HG03280 (cell line): Measurements from ENCODE around the gene MAP7D1.
"Not testable (repeated sequence)": the region's sequence is repeated elsewhere in the genome, so short reads cannot be mapped to it uniquely, and the experiment has no call there.

Experiments used
- ATAC-seq: cut with Tn5 transposase; IDR thresholded peaks from one replicate; pipeline ENCODE4 v1.9.1; 2021; ENCODE audit warnings: mild to moderate bottlenecking, moderate library complexity; ENCODE audit not compliant: unreplicated experiment

MAP7D1 gene

DNA sequence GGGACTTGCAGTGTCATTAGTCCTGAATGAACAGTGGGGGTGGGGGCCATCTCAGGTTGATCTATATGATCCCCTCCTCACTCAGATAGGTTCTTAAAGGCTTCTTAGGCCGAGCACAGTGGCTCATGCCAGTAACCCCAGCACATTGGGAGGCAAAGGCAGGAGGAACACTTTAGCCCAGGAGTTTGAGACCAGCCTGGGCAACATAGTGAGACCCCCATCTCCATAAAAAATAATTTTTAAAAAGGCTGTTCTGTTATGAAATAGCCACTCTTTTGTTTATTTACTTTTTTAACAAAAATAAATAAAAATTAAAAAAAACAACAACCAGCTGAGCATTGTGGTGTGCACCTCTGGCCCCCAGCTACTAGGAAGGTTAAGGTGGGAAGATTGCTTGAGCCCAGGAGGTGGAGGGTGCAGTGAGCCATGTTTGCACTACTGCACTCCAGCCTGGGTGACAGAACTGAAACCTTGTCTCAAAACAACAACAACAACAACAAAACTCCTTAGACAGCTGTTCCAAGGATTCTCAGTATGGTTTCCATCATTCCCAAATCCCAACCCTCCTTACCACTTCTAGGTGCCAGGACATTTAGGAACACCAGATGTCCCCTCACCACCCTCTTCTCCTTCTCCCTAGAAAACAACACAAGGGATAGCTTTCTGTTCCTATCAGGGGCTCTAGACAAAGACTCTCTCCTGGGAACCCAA lies 4.7 kb upstream of the MAP7D1 start:
- ATAC-seq: no peak

DNA sequence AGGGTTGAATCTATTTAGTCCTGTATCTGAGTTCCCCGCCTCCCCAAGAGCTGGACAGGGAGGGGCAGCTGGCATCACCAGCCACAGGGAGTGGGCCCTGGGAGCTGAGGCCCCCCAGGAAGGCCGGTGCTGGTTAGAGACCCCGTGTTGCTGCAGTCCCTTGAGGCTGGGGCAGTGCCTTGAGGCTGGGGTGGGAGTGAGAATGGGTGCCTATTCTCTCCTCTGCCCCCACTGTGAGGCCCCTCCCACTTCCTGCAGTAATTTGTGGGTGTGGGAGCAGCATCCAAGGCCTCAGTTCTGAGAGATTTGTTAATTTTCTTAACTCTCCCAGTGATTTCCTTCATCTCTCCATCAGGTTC lies 4.1 kb upstream of the MAP7D1 start:
- no peak for ATAC-seq

DNA sequence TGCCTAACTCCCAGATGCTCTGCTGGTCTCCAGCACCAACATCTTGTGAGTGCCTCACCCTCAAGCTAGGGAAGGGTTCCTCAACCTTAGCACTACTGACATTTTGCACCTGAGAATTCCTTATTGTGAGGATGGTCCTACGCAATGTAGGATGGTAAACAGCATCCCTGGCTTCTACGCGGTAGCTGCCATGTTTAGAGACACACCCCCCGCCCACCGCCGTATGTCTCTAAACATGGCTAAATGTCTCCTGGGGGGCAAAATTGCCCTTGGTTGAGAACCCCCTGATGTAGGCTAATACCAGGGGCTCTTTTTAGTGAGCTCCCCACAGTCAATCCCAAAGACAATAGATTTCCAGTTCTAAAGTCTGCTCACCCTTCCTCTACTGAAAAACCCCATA lies 2.5 kb upstream of the MAP7D1 start:
- no peak for ATAC-seq

DNA sequence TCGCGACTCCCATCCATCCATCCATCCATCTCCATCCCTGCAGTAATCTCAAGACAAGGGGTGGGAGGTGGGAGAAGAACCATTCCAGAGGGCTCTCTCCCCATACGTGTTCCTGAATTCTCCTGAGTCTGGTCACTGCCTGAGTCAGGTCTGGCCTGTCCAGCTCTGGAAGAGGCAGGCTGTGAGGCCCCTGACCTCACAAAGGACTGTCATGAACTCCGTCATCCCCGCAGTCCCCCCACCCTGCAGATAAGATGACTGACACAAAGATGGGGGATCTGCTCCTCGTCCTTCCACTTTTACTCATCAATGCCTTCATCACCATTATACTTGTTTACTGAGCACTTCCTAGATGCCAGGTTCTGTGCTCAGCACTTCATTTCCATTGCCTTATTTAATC lies 1.6 kb upstream of the MAP7D1 start:
- ATAC-seq: no peak

DNA sequence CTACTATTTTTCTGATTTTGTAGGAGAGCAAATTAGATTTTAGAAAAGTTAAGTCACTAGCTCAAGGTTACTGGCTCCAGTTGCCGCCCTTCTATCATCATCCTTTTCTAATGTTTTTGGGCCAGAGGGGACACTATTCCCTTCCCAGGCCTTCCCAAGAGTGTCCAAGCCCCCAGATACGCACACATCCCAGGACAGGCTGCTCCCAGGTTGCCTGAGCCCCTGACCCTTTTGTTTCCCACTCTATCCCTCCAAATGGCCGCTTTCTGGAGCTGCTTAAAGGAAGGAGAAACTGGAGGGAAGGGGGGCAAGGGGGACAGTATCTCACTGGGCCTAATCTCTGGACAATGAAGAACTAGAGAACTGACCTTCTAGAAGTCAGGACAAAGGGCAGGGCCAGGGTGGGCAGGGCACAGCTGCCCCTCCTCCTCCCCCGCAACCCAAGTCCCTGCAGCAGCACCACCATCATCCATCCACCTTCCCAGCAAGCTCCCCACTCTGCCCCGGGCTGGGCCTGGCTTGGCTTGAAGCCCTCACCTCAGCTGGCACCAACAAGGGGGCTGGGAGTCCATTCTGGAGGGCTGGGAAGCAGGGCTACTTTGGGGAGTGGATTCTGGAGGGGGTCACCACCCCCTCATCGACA lies 1.1 kb upstream of the MAP7D1 start:
- no peak for ATAC-seq

DNA sequence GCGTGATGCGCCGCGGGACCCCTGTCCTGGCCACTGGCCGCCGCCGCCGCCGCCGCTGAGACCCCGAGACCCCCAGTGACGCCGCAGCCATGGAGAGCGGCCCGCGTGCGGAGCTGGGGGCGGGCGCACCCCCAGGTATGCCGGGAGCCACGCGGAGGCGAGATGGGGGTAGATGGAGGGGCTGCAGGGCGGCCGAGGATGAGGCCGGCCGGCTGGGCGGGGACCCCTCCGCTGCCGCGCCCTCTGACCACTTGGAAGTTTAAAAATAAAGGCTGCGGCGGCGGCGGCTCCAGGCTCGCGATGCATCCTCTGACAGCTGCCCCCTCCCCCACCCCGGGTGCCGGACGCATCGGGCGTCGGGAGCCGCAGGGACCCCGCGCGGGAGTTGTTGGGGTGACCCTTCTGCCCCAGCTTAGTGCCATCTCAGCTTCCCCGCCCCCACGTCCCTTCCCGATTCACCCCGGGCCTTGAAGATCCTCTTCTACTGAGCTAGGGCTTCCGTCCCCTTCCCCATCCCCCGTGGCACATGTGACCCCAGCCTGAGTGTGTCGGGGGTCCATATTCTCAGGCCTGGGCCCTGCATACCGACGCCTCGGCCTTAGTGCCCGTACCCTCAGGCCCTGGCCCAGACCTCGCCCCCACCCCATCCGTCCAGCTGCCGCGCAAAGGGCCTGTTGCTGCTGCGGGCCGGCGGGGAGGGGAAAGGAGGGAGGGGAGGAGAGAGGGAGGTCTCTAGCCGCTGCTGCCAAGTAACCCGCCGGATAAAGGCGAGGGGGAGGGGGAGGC lies 562 bp downstream of the MAP7D1 start:
- ATAC-seq: no peak

DNA sequence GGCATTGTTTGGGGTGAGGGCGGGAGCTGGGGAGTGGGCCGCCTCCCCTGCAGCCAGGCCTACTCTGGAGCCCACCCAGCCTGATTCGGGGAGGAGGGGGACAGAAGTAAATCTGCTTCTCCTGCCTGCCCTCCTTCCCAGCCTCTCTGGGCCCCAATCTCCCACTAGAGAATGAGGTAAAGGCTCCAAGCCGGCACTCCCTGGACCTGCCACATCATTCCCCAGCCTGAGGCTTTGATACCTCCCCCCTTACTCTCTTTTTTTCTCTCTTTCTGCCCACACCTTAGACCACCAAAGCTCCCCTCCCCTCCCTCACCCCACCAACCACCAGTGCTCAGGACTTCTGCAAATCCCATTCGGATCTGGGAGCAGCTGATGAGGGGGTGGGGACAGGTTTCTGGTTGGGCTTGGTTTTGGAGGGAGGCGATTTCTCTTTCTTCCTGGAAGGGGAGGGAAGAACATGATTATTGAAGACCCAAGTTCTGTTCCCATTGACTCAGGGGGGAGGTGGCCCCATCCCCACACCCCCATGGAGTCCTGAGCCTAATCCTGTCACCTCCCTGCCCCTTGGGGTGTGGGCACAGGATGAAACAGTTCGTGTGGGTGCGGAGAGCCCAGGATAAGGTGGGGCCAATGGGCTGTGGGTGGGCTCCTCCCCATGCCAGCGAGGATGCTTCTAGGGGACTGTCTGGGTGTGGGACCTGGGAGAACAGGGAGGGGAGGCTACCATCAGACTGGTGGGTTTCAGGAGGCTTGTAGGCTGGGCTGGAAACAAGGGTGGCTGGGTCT lies 1.3 kb downstream of the MAP7D1 start:
- ATAC-seq: no peak

DNA sequence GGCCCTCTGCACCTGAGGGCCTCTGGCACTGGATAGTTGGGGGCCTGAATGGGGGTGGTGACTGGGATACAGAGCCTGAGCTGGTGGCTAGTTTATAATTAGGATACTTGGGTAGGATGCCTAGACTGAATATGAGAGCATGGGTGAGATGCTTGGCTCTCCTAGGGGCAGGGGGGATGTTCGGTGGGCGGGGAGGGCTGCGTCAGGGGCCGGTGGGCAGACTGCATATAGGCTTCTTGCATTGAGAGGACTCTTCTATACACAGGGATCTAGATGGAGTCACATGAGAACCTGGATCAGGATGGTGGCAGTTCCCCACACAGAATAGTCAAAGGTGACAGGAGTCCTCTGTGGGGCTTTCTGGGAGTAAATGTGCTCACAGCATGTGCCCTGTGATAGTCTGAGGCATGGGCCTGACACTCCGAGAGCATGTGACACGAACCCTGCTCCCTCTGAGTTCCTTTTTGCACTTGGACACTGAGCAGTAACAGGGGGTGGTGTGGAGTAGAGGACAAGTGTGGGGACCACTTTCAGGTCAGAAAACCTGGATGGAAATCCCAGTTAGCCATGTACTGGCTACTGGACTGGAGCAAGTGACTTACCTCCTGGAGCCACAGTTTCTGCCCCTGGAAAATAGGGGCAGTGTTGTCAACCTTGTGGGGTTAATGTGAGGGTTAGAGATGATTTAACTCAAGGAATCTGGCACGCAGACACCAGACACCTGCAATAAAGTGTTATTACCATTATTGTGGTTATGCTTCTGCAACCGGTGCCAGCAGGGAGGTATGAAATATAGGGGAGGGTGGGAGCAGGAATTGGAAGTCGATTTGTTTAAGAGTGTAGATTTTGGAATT lies 2.2 kb downstream of the MAP7D1 start:
- no peak for ATAC-seq

DNA sequence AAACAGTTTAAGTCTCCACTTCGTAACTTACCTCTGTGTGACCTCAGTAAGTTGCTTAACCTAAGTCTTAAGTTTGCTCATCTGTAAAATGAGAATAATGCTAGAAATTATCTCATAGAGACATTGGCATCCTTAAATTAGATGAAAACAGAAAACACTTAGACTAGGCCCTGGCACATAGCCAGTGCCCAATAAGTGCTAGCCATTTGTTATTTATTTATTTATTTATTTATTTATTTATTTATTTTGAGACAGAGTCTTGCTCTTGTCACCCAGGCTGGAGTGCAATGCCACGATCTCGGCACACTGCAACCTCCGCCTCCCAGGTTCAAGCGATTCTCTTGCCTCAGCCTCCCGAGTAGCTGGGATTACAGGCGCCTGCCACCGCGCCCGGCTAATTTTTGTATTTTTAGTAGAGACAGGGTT lies 2.9 kb downstream of the MAP7D1 start:
- ATAC-seq: not testable (repeated sequence)

DNA sequence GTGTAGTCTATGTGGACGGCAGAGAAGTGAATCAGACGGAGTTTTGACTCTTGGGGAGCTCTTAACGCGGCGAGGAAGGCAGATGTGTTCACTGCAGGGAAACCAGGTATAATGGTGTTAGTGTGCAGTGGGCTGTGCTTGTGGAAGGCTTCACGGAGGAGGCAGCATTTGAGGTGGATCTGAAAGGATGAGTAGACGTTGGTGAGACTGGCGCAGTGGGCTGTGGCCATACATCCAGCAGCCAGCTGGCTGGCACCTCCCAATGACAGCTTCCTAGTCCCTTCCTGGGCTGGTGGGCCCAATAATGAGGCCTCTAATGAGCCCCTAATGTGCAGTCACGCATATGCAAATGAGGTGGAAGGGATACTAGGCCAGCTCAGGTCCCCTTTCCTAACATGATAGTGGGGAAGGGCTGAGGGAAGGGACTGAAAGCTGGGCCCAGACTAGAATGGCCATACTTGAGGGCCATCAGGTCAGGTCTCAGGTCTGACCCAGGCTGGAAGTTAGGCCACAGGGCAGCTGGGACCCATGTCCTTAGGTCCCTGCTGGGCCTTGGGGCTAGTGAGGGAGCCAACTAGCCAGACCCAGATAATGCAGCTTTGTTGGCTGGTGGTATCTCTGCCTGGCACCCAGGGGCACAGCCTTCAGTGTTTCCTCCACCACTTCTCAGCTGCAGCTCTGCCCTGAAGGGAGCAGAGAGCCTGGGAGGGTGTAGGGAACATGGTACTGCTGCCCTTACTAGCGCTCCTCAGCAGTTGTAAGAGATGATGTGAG lies 3.8 kb downstream of the MAP7D1 start:
- ATAC-seq: no peak

DNA sequence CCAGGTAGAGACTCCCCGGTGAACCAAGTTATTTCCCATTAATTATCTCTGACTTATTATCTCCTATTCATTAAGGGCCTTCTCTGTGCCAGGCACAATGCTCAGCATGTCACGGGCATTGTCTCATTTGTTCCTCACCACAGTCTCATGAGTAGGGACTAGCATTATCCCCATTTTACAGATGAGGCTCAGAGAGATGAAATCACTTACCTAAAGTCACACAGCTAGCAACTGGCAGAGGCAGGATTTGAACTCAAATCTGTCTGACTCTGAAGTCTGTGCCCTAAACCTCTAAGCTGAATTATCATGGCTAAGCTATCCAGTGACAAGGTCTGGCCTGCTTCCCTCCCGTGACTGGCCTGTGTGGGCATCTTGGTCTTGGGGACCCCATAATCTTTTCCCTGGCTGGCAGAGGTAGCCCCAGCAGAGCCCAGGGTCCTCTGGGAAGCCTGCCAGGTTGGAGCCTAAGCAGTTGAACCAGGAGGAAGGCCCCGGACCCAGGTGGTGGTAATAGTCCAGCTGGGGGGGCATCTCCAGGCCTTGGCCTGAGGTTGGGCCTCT lies 4.5 kb downstream of the MAP7D1 start:
- ATAC-seq: no peak

DNA sequence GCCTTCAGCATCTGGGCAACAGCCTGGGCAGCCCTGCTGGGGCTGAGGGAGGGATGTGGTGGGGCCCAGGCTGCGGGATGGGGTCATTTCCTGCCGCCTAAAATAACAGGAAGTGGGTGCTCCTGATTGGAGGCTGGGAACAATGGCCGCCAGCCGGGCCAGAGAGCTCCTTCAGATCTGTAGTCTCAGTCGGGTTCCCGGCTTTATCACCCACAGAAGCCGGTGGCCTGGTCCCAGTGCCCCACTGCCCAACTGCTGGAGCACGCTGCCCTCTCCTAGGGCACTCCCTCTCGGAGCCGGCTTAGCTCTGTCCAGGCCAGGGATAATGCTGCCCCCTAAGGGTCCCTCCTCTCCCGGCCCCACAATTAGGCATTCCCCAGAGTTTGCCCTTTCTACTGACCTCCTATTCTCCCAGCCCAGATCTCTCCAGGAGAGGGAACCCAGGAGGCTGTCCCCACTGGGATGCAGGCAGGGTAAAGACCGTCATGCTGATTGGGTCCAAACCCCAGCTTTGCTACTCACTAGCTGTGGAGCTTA lies 5.1 kb downstream of the MAP7D1 start:
- no peak for ATAC-seq

DNA sequence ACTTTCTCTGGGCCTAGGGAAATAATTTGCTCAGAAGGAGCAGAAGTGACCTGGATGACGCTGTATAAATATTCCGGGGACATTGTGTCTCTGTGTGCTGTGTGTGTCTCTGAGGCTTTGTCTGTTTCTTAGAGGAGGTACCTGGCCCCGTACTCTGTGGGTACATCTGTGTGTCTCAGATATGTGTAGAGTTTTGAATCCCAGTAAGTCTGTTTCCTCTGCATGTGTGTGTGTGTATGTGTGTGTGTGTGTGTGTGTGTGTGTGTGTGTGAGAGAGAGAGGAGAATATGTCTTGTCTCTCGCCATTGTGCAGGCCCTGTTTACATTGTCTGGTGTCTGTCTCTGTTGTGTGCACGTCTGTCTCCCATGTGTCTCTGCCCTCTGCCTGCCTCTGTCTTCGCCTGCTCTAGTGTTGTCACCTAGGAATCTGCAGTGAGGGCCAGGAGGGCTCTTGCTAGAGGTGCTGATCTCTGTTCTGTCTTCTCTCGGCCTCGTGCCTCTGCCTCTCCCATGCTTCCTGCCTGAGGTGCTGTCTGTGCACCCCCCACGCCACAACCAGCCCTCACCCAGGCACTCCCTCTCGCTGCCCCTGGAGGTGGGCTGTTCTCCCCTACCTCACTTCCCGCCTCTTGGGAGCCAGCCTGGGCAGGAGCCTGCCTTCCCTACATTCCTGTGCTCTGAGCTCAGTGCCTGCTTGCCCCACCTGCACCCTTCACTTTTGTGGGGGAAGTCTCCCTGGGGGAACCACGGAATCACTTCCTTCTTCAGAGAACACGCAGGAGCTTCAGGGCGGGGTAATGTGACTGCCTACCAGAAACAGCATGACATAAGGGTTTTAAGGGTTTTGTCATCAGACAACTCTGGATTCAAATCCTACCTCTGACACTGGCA lies 5.9 kb downstream of the MAP7D1 start:
- ATAC-seq: no peak

DNA sequence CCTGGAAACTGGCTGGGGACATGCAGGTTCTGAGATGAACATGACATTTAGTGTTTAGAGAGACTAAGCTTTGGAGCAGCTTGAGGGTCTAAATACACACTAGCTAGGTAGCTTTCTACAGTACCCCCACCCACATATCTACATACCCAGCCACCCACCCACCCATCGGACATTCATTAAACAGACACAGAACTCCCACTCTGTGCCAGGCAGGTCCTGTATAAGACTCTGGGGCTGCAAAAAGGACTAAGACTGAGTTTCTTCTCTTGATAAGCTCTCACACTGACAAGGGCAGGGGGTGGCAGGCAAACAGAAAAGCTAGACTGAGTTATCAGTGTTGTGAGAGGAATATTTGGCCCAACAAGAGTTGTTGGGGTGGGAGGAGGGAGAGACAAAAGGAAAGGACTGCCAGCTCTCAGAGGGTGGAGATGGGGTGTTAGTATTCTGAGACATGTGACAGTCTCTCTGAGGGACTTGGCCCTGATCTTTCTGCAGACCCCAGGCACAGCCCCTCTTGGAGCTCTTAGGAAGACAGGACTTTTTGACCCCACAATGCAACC lies 6.8 kb downstream of the MAP7D1 start:
- no peak for ATAC-seq

DNA sequence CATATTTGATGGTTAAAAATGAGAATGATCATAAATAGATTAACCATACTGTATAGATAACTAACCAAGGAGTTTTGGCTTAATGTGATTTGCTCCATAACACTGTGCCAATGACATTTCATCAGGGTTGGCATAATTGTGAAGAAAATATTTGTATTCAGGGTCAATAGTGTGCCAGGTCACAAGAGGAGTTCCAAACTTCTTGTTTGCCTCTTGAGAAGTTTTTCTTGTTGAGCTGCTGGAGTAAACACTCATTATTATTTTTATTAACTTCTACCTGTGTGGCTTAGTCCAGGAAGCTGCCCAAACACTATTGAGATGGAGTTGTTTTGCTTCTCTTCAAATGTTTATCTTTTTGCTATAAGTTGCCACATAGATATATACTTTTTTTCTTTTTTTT lies 7.5 kb downstream of the MAP7D1 start:
- no peak for ATAC-seq

DNA sequence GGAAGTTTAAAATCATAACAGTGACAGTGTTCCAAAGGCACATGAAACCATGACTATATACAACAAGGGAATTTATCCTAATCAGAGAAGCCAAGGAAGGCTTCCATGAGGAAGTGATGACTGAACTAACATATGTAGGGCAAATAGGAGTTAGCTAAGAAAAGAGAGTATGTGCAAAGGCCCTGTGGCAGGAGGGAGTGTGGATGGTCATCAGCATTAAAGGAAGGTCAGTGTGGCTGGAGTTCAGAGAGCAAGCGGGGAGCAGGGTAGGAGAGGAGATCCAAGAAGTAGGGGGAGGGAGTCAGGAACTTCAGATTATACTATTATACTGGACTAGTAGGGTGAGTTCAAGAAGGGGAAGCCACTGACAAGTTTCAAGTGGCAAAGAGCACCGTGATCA lies 8.4 kb downstream of the MAP7D1 start:
- no peak for ATAC-seq

DNA sequence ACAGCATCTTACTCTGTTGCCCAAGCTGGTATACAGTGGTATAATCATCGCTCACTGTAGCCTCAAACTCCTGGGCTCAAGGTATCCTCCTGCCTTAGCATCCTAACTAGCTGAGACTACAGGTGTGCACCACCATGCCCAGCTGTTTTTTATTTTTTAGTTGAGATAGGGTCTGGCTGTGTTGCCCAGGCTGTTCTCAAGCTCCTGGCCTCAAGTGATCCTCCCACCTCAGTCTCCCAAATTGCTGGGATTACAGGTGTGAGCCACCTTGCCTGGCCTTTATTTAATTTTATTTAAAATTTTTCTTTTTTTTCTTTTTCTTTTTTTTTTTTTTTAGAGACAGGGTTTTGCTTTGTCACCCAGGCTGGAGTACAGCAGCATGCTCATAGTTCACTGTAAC lies 9.2 kb downstream of the MAP7D1 start:
- ATAC-seq: no peak

DNA sequence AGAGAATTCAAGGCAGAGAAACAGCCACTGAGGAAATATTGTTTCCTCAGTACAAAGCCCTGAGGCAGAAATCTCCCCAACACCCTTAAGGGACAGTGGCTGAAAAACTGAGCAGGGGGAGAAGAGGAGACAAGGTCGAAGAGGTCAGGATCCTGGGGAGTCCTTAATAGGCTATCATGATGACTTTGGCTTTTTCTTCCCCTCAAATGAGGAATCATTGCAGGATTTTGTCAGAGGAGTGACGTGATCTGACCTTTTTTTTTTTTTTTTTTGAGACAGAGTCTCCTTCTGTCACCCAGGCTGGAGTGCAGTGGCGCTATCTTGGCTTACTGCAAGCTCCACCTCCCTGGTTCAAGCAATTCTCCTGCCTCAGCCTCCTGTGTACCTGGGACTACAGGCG lies 10.2 kb downstream of the MAP7D1 start:
- ATAC-seq: no peak
